Measurements from ENCODE around the gene REN.

Gene REN

DNA sequence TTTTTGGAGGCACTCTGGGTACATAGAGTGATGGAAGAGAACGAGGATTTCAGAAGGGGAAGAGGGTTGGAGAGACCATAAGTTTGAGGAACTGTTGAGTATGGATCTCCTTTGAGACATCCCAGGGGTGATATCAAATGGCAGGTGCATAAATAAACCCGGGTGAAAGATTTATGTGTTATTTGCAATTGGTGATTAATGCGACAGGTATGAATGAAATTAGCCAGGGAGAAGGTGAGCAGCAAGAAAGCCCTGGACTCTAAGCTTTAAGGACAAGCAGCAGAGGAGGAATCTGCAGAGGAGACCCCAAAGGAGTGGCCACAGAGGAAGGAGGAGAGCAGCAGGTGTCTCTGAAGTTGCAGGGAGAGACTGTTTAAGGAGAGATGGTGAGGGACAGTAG, 8.8 kb upstream of the REN start:
- no peak overlapping the region for H3K27ac ChIP-seq

DNA sequence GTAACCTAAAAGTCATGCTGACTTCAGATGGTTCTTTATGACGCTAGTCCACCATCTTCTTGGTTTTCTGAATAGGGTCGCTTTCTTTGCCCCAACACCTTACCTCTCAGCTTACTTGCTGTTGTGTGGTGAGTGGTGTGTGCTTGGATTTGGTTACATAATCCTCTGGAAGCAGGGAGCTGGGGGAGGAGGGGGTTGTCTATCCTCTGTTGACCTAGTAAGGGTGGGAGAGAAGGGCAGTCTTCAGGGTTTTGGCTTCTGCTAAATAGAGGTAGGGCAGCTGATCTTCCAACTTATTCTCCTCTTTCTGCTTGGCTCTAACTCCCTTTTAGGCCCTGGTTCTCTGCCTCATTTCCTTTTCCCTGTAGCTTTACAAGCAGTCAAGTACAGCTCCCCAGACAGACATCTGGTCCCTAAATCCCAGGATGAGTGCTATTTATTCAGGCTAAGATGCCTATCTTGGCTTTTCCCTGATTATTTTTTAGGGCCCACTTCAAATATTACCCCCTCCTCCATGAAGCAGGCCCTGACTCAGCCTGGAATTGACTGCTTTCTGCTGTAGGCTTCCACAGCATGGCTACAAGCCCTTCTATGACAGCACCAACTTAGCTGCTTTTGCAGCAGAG, 6.4 kb upstream of the REN start:
- TF ChIP-seq, protein P1, sequence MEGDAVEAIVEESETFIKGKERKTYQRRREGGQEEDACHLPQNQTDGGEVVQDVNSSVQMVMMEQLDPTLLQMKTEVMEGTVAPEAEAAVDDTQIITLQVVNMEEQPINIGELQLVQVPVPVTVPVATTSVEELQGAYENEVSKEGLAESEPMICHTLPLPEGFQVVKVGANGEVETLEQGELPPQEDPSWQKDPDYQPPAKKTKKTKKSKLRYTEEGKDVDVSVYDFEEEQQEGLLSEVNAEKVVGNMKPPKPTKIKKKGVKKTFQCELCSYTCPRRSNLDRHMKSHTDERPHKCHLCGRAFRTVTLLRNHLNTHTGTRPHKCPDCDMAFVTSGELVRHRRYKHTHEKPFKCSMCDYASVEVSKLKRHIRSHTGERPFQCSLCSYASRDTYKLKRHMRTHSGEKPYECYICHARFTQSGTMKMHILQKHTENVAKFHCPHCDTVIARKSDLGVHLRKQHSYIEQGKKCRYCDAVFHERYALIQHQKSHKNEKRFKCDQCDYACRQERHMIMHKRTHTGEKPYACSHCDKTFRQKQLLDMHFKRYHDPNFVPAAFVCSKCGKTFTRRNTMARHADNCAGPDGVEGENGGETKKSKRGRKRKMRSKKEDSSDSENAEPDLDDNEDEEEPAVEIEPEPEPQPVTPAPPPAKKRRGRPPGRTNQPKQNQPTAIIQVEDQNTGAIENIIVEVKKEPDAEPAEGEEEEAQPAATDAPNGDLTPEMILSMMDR (conservative IDR thresholded peaks at IDR 0.05; ENCODE audit: low read depth): no peak
- DNase-seq (ENCODE audit: low spot score): no peak
- ChIA-PET CTCF (interaction anchor here (0.6 to 4.7 kb wide), 8 partner anchors 10 to 826 kb away, joined by 3 to 29 read pairs (median 4); no protein-coding TSS in a partner anchor), POLR2A (ENCODE audit: low non-redundant PET) (no interaction called here)
- H3K27ac ChIP-seq: no peak overlapping the region

More for the DNA sequence above, 8.8 kb upstream of the REN start:
- TF ChIP-seq, protein P1 (conservative IDR thresholded peaks at IDR 0.05; ENCODE audit: low read depth): no peak
- peak; percentile 73 for DNase-seq (ENCODE audit: low spot score)
- ChIA-PET CTCF (interaction anchor here (0.6 to 4.7 kb wide), 6 partner anchors 12 to 588 kb away, joined by 3 to 29 read pairs (median 6); no protein-coding TSS in a partner anchor), POLR2A (ENCODE audit: low non-redundant PET) (no interaction called here)

DNA sequence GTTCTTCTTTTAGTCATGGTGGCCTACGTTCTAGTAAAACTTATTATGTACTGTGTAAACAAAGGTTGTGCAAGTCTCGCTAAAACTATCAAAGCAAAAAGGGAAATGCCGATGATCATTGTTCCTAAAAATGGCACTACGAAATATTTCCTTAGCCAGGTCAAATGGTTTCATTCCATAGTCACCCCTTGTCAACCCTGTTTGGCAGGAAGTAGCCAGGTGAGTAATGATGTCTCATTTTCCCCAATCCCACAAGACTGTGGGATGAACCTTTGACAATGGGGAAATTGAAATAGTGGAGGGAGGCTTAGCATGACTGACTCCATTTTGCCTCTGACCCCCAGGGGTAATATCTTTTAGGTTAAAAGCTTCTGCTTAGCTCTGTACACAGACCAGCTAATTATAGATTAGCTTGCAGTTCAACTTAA, 5.6 kb upstream of the REN start:
- H3K27ac ChIP-seq: no peak overlapping the region
- ChIA-PET CTCF (interaction anchor here (0.6 to 4.7 kb wide), 5 partner anchors 9 to 306 kb away, joined by 3 to 29 read pairs (median 7); no protein-coding TSS in a partner anchor), POLR2A (ENCODE audit: low non-redundant PET) (no interaction called here)
- DNase-seq (ENCODE audit: low spot score): peak; percentile 98
- TF ChIP-seq, protein P1 (conservative IDR thresholded peaks at IDR 0.05; ENCODE audit: low read depth): no peak

DNA sequence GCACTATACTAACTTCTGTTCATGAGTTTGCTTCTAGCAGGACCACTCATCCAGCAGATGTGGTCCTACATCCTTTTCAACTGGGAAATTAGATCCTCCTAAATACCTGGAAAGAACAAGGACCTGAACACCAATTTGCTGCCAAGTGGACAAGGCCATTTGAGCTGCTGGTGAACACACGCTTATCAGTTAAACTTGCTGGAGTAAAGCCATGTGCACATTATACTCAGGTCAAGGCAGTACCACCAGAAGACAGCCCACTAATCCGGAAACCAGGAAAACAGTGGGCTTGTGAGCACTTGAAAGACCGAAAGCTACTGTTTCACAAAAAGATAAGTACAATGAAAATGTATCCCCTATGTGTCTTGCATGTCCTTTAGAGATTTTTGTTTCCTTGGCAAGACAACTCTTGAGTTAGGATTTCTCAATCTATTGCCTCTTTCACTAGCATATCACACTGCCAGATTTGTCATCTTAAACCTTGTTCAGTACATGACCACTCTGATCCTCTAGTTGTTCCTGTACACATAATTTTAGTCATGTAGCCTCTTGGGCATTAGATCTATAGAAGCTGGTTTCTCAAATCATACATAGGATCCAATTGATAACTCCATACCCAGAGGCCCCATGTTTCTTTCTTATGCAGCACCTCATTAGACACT, 4.5 kb upstream of the REN start:
- CTCF ChIA-PET: interaction anchor here (0.7 to 4.7 kb wide), 2 partner anchors 8 to 307 kb away, joined by 3 to 29 read pairs; no protein-coding TSS in a partner anchor
- DNase-seq (ENCODE audit: low spot score): no peak
- POLR2A ChIA-PET (ENCODE audit: low non-redundant PET): interaction anchor here (0.9 kb wide), 1 partner anchor 28 kb away, joined by 3 read pairs; no protein-coding TSS in a partner anchor
- no peak overlapping the region for H3K27ac ChIP-seq
- TF ChIP-seq, protein P1 (conservative IDR thresholded peaks at IDR 0.05; ENCODE audit: low read depth): no peak

DNA sequence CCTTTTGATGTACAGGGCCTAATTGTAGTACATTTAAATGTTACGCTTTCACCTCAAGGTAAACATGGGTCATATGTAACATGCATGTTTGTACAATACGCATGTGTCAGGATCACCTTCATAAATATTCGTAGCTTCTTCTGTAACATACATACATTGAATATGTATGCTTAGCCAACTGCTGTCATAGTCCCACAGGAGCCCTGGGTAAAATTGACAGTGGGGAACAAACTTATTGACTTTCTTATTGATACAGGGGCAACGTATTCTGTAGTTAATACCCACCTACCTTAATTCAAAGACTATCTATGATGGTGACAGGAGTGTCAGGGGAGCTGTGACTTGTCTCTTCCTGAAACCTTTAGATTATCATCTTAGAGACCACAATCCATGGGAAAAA, 3.7 kb upstream of the REN start:
- TF ChIP-seq, protein P1 (conservative IDR thresholded peaks at IDR 0.05; ENCODE audit: low read depth): no peak
- H3K27ac ChIP-seq: no peak overlapping the region
- ChIA-PET CTCF (interaction anchor here (0.9 to 1.0 kb wide), 2 partner anchors 29 to 37 kb away, joined by 3 to 4 read pairs; no protein-coding TSS in a partner anchor), POLR2A (ENCODE audit: low non-redundant PET) (interaction anchor here (0.9 kb wide), 1 partner anchor 29 kb away, joined by 3 read pairs; no protein-coding TSS in a partner anchor)
- no peak for DNase-seq (ENCODE audit: low spot score)

DNA sequence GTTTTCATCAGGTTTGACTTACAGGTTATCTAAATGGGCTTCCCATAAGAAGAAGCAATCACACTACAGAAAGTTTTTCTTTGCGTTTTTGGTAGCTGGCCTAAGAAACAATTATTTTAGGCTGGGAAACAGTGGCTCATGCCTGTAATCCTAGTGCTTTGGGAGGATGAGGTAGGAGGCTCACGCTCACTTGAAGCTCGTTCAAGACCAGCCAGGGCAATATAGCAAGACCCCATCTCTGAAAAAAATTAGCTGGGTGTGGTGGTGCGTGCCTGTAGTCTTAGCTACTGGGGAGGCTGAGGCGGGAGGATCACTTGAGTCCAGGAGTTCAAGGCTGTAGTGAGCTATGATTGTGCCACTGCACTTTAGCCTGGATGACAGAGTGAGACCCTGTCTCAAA, 1.6 kb upstream of the REN start:
- CTCF ChIA-PET: interaction anchor here (0.6 to 7.0 kb wide), 9 partner anchors 13 to 1559 kb away, joined by 3 to 101 read pairs (median 6); partner anchors contain the start of genes ETNK2 and PLEKHA6
- DNase-seq (ENCODE audit: low spot score): no peak
- H3K27ac ChIP-seq: no peak overlapping the region
- POLR2A ChIA-PET (ENCODE audit: low non-redundant PET): no interaction called here
- TF ChIP-seq, protein P1 (conservative IDR thresholded peaks at IDR 0.05; ENCODE audit: low read depth): no peak

All from RWPE1 (cell line).